Left ventricle myocardium superior (tissue), 1 donor: ENCODE results near the gene CTSO. TPM values are rescaled to one million over a fixed set of nuclear protein-coding genes. Genes with fewer than 3 reads are reported as not detected.

Source experiments
- ATAC-seq: fragments of 200-7000 bp; cut with Tn5 transposase; one replicate; pipeline ENCODE4 v1.9.1; 2020; ENCODE audit warnings: mild to moderate bottlenecking, moderate library complexity
- DNase-seq: peaks from one replicate; pipeline ENCODE4 v3.0.0-alpha.2; 2020
- intact Hi-C: fragments of 100-400 bp; cut with micrococcal nuclease; formaldehyde crosslinking; loops from one replicate; pipeline ENCODE4 v1.11.0; 2022
- total RNA-seq: library from RNA; stranded (reverse); fragmentation: NEBNext Ultra II Directional; extraction: Animal tissue kit (Norgen Biotek cat#: 25700); gene quantifications from one replicate; pipeline ENCODE4 v1.2.1, GENCODE V29; 2021
- donor health status: DM: no; HTN: yes; CAD: no; lungs with severe emphysema.

CTSO gene
- total RNA-seq, 1 donor from 2014 or later = 6.2 TPM

- intact Hi-C loops = no loop called here
- DNase-seq (no peak), ATAC-seq (no peak)
Observed at GRCh38 chr4:155879767-155880166, 73.9 kb downstream of the CTSO start.

- ATAC-seq (no peak), DNase-seq (no peak)
- intact Hi-C loops = no loop called here
Observed at GRCh38 chr4:155878611-155879010, 75.1 kb downstream of the CTSO start.

GRCh38 chr4:155877971-155878370 is 75.7 kb downstream of the CTSO start:
- ATAC-seq = no peak
- intact Hi-C loops = no loop called here

GRCh38 chr4:155875878-155876277 is 77.8 kb downstream of the CTSO start:
- no peak for ATAC-seq
- DNase-seq = no peak
- intact Hi-C loops = no loop called here

More at GRCh38 chr4:155877971-155878370, 75.7 kb downstream of the CTSO start:
- DNase-seq = no peak

Other genes starting within 250 kb of the CTSO start
- gene GUCY1B1, start 194.8 kb downstream of the CTSO start, total RNA-seq = 31.3 TPM
- not detected for gene ASIC5, start 87.6 kb downstream of the CTSO start, total RNA-seq
- gene TDO2, start 50.2 kb downstream of the CTSO start, total RNA-seq = not detected